SKM-1 treated with dmso at 0.1 percent for 144 hours (cell line): ENCODE measurements around the gene PBX1.
"Not testable (repeated sequence)": the region's sequence is repeated elsewhere in the genome, so short reads cannot be mapped to it uniquely, and the experiment has no call there.

Experiments used
- DNase-seq: peaks from one replicate; lab custom pipeline; 2025; ENCODE audit not compliant: unreplicated experiment; lab: John Stamatoyannopoulos, UW

The PBX1 gene

GRCh38 chr1:164589961-164590507 is 31.1 kb downstream of the PBX1 start:
- no peak for DNase-seq

DNA sequence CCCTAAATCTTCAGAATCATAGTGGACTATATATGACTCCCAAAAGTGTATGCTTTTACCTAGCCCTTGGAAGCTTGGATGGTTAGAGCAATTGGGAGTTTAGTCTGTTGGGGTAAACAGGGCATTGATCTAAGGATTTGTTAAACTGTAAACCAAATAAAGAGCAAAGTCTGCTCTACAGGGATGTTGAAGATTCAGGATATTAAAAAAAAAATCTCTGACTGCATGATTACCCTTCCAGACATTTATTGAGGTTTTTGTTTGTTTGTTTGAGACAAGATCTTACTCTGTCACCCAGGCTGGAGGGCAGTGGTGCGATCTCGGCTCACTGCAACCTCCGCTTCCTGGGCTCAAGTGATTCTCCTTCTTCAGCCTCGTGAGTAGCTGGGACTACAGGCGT is 31.6 kb downstream of the PBX1 start:
- no peak for DNase-seq

- DNase-seq = no peak
Observed at GRCh38 chr1:164591858-164592257, 32.9 kb downstream of the PBX1 start.

DNA sequence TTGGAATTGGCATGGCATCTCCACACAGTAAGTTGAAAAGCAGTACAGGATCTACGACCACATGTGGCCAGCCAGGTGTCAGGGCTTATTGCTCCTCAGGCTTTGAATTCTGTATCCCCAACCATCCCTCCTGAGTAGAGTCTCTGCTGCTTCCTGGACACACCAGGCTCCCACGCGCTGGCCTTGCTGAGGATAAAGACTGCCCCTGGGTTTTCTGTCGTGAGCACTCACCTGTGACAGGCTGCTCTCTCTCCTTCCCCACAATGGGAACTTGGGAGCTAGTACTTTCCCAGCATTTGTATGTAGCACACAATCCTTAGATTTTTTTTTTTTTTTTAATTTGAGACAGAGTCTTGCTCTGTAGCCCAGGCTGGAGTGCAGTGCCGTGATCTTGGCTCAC is 33.6 kb downstream of the PBX1 start:
- DNase-seq = no peak

- no peak for DNase-seq
Observed at GRCh38 chr1:164595212-164595611, 36.2 kb downstream of the PBX1 start.

- no peak for DNase-seq
Observed at GRCh38 chr1:164596172-164596571, 37.2 kb downstream of the PBX1 start.

DNA sequence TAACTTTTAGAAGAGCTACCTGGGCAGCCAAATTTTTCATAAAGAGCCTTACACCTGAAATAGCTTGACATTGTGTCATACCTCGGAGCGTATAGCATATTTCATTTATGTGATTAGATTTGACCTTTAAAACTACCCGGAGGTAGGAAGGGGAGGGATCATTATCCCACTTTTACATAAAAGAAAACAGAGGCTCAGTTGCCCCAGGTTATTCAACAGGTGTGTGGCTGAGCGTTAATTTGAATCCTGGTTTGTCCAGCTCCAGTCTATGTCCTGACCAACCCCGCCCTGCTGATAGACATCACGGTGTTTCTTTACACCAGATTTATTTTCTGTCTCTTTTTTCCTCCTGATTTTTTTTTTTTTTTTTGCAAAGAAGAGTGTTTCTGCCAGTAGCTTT is 39.7 kb downstream of the PBX1 start:
- no peak for DNase-seq

DNA sequence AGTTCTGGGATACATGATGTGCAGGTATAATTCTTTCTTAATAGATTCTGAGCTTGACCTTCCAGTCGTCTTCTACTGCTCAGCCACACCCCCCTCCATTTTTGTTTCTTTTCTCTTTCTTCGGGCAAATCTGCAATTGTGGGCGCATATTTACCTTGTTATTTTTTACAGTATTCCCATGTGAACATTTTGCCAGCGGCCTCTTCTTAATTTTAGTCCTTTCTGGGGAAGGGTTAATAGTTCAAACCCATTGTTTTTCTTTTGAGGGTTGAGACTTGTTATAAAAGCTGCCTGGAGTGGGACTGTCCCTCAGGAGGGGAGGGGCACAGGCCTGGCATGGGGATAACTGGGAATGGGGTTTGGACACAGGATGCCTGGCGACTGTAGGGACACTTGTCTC is 40.3 kb downstream of the PBX1 start:
- no peak for DNase-seq

DNA sequence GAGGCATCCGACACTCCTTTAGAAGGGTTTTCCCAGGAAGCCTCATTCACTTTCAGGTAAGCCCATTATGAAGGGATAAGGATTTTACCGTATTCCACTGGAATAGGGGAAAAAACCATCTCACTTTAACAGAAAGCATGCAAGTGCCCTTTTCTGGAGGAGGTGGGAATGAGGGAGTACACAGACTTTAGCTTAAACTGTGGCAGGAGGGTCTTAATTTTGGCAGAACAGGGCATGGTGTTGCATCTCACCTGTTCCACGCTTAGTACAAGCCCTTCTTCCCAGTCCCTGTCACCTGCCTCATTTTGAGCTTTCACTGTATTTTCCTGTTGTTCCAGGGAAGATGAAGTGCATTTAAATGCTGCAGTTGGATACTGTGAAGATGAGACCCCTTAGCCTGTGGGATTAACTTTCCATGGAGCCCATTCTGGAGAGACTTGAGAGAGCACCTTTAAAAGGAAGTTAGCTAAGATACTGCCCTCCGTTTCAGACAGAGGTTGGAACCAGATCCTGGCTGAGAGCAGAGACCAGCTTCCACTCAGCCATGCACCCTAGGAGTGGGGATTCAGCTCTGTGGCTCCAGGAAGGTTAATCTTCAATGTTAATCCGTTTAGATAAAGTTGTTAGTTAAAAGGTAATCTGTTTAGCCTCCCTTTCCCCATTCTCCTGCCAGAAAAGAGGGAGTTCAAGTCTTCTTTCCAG is 42.6 kb downstream of the PBX1 start:
- DNase-seq = no peak

GRCh38 chr1:164602101-164602422 is 43.1 kb downstream of the PBX1 start:
- no peak for DNase-seq

DNA sequence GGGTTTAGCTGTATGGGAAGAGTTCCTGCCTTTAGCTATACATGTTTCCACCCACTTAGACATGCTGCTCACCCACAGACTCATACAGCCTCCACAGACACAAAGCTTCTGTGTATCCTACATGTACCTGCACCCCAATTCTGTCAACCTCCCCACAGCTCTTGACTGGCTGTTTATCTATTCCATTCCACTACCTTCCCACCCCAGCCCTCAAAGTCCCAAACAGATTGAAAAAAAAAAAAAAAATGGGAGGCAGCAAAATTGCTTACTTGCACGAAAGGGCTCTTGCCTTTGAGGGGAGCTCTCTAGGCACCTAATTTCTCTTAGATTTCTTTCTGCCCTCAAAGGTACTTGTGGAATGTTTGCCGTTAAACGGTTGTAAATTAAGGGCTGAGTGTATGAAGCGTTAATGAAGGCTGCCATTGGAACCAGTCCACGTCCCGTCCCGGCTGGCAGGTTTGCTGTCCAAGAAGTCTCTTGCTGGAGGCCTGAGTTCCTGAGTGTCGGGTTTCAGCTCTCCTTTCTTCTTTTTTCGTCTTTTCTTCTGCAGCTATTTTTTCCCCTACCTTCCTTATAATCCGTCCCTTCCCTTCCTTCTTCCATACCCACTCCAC is 43.6 kb downstream of the PBX1 start:
- DNase-seq = no peak

- DNase-seq = not testable (repeated sequence)
Observed at GRCh38 chr1:164603805-164604204, 44.8 kb downstream of the PBX1 start.

DNA sequence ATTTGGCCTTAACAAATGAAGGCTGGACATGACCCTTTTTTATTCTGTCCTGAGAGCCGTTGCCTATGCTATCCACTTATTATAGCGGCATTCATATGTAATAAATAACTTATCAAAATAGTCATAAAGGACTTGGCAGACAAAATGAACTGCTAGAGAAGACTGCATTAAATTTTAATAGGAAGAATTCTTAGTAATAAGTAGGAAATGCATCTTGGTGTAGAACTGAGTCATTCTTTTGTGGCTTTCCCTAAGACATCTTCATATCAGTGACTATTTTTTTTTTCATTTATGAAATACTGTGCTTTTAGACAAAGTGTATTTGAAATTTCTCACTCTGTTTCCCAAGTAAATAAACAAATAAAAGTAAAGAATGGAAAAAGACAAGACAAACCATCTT is 45.6 kb downstream of the PBX1 start:
- no peak for DNase-seq

DNA sequence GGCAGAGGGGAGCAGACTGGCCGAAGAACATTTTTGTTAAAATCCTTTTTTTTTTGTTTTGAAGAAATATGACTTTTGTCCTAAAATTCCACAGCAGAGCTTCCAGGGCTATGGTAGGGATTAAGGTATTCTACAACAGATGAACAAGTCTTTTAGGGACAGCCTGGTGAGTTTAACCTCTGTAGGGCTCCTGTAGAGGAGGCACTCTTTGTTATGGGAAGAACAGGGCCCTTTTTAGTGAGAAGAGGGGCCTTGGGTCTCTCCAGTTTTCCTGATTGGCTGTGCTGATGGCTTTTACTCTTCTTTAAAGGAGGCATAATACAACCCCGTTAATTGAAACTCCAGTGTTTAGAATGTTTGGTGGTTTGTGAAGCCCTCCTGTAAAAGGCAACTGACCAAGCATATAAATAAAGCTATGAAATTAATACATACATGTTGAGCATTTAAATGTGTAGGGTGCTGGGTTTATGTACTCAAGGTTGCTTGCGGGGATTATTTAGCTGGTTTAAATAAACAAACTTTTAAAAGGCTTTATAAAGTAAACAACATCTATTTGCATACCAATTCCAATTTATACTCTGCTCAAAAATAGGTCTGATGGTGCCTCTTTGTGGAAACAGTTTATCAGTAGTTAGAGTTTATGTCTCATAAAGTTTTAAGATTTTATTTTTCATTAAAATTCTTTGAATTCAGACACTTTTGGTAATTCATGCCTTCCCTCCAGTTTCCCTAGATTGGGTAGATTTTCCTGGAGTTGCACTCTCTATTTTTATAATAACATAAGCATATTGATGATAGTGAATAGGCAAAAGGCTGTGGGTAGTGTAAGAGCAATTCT is 46.5 kb downstream of the PBX1 start:
- no peak for DNase-seq

DNA sequence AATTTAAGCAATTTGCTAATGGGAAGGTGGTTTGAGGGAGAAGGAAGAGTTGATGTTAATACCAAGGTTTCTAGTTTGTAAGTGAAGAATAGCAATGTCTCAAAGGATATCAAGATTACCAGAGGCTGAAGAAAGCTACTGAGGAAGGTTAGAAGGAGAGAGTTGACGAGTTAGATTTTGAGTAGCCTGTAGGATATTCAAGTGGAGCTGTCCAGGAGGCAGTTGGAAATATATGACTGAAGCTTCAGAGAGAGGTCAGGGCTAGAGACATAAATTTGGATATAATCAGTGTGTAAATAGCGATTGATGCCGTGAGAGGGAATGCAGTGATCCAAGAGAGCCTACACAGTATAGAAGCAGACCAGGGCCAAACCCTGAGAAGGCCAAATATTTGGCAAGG is 48.4 kb downstream of the PBX1 start:
- DNase-seq = no peak

- DNase-seq = no peak
Observed at GRCh38 chr1:164608651-164609057, 49.7 kb downstream of the PBX1 start.

DNA sequence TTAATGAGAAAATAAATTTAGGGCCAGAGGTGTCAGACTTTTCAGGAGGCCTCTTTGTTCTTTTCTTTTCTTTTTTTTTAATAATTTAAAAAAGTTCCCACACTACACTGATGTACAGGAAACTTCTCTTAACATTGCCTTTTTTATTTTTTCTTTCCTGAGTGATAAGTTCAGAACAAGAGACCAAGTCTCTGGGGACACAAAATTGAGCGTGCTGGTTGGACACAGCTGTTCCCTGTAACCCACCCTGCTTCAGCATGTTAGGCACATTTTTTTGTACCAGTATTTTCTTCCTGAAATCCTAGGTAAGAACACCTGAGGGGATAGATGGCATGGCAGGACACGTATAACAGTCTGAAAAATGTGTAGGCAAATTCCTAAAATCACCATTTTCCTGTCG is 50.1 kb downstream of the PBX1 start:
- no peak for DNase-seq

- no peak for DNase-seq
Observed at GRCh38 chr1:164610538-164611222, 51.7 kb downstream of the PBX1 start.

GRCh38 chr1:164611754-164612642 is 53.0 kb downstream of the PBX1 start:
- DNase-seq = no peak

GRCh38 chr1:164613176-164613575 is 54.2 kb downstream of the PBX1 start:
- no peak for DNase-seq
